Naive thymus-derived CD8-positive, alpha-beta T cell (primary cell): ENCODE data around the gene PPM1G. TPM values are rescaled to one million over a fixed set of nuclear protein-coding genes. Genes with fewer than 3 reads are reported as not detected.

ENCODE experiments used
- ATAC-seq, 2 donors: fragments of 150-1000 bp; cut with Tn5 transposase in 1 of 2; sonication (Bioruptor Pico), chemical (Tn5 transposase) in 1 of 2; 1 replicate in 1 of 2; 2 replicates in 1 of 2; pipeline ENCODE4 v1.10.0; 2021; ENCODE audit warnings: mild to moderate bottlenecking in 2 of 2, moderate library complexity in 2 of 2
- POLR2A ChIA-PET: fragments of 350-600 bp; sonication (Branson Sonifier 250); formaldehyde crosslinking; loops from one replicate; lab custom pipeline; 2021; ENCODE audit warnings: antibody characterized with exemption; lab: Charles Lee
- DNase-seq, 10 donors: peaks; one replicate each; pipeline versions ENCODE4 v3.0.0 to v3.0.0-alpha.2; 2020 to 2022
- H3K27ac Mint-ChIP-seq, 10 donors: one replicate each; pipeline ENCODE4 v1.8.0; 2020 to 2022; ENCODE audit warnings: mild to moderate bottlenecking in 10 of 10, mixed read lengths in 10 of 10, moderate library complexity in 4 of 10, inconsistent platforms in 1 of 10
- H3K27me3 Mint-ChIP-seq, 5 donors: one replicate each; pipeline ENCODE4 v1.8.0; 2021 to 2022; ENCODE audit warnings: mixed read lengths in 5 of 5
- H3K36me3 Mint-ChIP-seq, 3 donors: one replicate each; pipeline ENCODE4 v1.8.0; 2020 to 2022; ENCODE audit warnings: mixed read lengths in 3 of 3, mild to moderate bottlenecking in 2 of 3, inconsistent platforms in 1 of 3
- H3K4me1 Mint-ChIP-seq, 4 donors: one replicate each; pipeline ENCODE4 v1.8.0; 2021 to 2022; ENCODE audit warnings: mixed read lengths in 4 of 4
- H3K4me3 Mint-ChIP-seq, 10 donors: one replicate each; pipeline ENCODE4 v1.8.0; 2020 to 2022; ENCODE audit warnings: mild to moderate bottlenecking in 10 of 10, mixed read lengths in 10 of 10, moderate library complexity in 6 of 10, inconsistent platforms in 1 of 10
- H3K9me3 Mint-ChIP-seq, 9 donors: one replicate each; pipeline ENCODE4 v1.8.0; 2020 to 2022; ENCODE audit warnings: mixed read lengths in 9 of 9, mild to moderate bottlenecking in 3 of 9, inconsistent platforms in 1 of 9, moderate library complexity in 1 of 9
- polyA plus RNA-seq, 3 donors: library from polyadenylated mRNA; unstranded; fragments of 300-500 nt; fragmentation: Illumina TruSeq; gene quantifications; one replicate each; pipeline ENCODE4 v1.2.3, GENCODE V29; 2021
- total RNA-seq, 8 experiments: library from RNA in 2 of 8; stranded (reverse) in 2 of 8; gene quantifications; one replicate each; pipeline ENCODE4 v1.2.3 and lab custom pipeline; 2021 to 2026

The PPM1G gene
- total and polyA plus RNA-seq, 5 experiments from 2014 or later: 46.3 to 85.2 (median 57.1) TPM

DNA sequence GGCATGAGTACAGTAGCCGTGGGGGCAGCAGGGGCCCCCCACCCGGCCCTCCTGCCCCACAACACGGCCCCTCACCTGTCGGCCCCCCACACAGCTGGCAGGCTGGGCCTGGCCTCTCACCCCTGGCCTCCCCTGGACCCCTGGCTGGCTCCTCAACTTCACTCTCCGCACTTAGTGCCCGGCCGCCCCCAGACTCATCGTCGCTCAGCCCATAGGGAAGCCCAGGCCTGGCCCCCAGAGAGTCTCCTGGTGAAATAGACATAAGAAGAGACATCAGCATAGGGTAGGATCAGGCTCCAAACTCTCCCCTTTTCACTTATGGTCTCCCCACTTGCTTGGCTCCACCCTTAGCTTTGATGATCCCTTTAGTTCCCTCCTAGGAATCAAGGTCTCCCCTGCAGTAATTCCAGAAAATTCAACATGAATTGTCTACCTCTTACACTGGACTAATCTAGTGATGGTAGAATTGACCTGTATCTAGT is 30.5 kb downstream of the PPM1G start:
- no peaks in the 10 kb centered on the region for H3K27me3 Mint-ChIP-seq
- POLR2A ChIA-PET: interaction anchor here (0.6 to 3.4 kb wide), 8 partner anchors 9 to 245 kb away, joined by 3 to 71 read pairs (median 14); partner anchors contain the start of genes EIF2B4, GTF3C2, MPV17 and NRBP1
- H3K4me1 Mint-ChIP-seq: peaks cover 17 to 48% (median 30%) of the 10 kb centered on the region in 4 donors
- peak overlapping the region in 6 of 10 donors; percentile 38 to 95 (median 90) for H3K4me3 Mint-ChIP-seq
- peak overlapping the region; percentile 12 to 97 (median 92) for H3K27ac Mint-ChIP-seq
- no peaks in the 10 kb centered on the region for H3K9me3 Mint-ChIP-seq
- no peak for DNase-seq
- peaks cover 0 to 54% (median 12%) of the 10 kb centered on the region in 3 donors for H3K36me3 Mint-ChIP-seq
- no peak for ATAC-seq

DNA sequence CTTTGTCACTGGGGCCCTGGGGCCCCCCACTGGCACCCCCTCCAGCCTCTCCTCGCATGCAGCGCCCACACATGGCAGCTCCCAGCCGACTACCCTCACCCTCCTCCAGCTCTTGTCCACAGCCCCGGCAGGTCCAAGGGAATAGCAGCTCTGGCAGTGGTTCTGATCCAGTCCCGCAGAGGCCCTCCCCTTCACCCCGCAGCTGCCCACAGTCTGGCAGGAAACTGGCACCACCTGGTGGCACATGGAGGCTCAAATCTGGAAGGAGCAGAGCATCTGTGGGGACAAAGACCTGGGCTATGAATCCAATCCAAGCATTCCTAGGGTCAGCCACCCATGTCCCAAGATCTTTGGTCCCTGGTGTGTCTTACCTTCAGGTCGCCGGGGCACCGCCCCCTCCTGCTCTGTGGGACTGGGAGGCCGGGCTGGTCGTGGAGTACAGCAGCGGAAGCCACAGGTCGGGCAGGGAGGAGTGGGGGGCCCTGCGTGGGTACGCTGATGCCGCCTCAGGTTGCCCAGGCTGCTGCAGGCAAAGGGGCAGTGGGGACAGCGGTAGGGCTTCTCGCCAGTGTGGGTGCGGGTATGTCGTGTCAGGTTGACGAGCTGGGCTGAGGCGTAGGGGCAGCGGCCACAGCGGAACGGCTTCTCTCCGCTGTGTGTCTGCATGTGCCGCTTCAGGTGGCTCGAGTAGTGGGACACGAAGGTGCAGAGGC is 31.1 kb downstream of the PPM1G start:
- peak overlapping the region in 4 of 10 donors; percentile 38 to 86 (median 56) for H3K27ac Mint-ChIP-seq
- no peak for ATAC-seq
- POLR2A ChIA-PET: interaction anchor here (0.6 to 2.6 kb wide), 4 partner anchors 13 to 55 kb away, joined by 3 to 14 read pairs (median 4); partner anchors contain the start of gene MPV17
- no peak for DNase-seq
- H3K4me3 Mint-ChIP-seq: peak overlapping the region in 2 of 10 donors; percentile 26 to 63
- no peaks in the 10 kb centered on the region for H3K27me3 Mint-ChIP-seq
- H3K36me3 Mint-ChIP-seq: peaks cover 0 to 54% (median 12%) of the 10 kb centered on the region in 3 donors
- H3K9me3 Mint-ChIP-seq: no peaks in the 10 kb centered on the region
- peaks cover 16 to 48% (median 34%) of the 10 kb centered on the region in 4 donors for H3K4me1 Mint-ChIP-seq

DNA sequence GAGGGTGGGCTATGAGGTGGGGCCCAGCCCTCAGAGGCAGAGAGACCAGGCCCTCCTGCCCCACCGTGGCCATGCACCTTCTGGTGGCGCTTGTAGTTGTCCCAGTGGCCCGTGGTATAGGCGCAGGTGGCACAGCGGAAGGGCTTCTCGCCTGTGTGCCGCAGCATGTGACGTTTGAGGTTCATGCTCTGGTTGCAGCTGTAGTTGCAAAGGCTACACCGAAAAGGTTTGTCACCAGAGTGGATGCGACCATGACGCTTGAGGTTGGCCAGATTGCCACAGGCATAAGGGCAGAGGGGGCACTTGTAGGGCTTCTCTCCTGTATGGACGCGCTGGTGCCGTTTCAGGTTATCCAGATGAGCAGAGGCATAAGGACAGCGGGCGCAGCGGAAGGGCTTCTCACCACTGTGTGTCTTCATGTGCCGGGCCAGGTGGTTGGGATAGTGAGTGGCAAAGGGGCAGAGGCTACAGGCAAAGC is 31.7 kb downstream of the PPM1G start:
- H3K27me3 Mint-ChIP-seq: no peaks in the 10 kb centered on the region
- H3K36me3 Mint-ChIP-seq: peaks cover 0 to 58% (median 15%) of the 10 kb centered on the region in 3 donors
- H3K27ac Mint-ChIP-seq: peak overlapping the region in 5 of 10 donors; percentile 41 to 77 (median 63)
- H3K4me3 Mint-ChIP-seq: peak overlapping the region in 3 of 10 donors; percentile 45 to 74 (median 59)
- peaks cover 19 to 53% (median 38%) of the 10 kb centered on the region in 4 donors for H3K4me1 Mint-ChIP-seq
- H3K9me3 Mint-ChIP-seq: no peaks in the 10 kb centered on the region
- POLR2A ChIA-PET: interaction anchor here (1.1 kb wide), 1 partner anchor 52 kb away, joined by 3 read pairs; no protein-coding TSS in a partner anchor
- DNase-seq: no peak
- no peak for ATAC-seq

DNA sequence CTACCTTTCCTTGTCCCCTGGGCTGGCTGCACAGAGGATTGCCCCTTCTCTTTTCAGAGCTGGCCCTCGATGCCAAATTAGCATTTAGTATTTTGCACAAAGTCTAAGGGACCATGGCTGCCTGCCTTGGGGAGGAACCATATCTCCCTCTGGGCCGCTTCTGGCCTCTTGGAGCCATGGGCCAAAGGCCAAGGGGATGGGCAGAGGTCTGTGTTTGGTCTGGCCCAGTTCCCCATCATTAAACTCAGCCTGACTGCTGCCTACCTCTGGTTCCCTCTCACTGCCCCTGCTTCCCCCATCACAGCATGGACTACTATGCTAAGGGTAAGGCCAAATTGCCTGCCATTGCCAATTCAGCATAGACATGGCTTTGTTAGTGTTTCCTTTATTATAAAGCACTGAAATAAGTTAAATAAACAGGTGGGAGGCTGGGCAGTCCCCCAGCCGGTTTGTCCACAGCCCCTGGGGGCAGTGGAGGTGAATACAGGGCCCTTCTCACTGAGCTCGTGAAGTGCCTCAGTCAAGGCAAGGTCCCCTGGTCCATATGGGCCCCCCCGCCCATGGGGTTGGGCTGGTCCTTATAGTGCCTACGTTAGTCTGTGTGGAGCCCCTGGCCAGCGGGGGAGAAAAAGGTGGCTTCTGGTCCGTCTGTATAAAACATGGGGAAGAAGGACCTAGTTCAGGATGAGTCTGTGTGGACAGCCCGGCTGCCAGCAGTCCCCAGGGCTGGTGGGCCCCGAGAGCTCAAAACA is 32.3 kb downstream of the PPM1G start:
- H3K27me3 Mint-ChIP-seq: no peaks in the 10 kb centered on the region

DNA sequence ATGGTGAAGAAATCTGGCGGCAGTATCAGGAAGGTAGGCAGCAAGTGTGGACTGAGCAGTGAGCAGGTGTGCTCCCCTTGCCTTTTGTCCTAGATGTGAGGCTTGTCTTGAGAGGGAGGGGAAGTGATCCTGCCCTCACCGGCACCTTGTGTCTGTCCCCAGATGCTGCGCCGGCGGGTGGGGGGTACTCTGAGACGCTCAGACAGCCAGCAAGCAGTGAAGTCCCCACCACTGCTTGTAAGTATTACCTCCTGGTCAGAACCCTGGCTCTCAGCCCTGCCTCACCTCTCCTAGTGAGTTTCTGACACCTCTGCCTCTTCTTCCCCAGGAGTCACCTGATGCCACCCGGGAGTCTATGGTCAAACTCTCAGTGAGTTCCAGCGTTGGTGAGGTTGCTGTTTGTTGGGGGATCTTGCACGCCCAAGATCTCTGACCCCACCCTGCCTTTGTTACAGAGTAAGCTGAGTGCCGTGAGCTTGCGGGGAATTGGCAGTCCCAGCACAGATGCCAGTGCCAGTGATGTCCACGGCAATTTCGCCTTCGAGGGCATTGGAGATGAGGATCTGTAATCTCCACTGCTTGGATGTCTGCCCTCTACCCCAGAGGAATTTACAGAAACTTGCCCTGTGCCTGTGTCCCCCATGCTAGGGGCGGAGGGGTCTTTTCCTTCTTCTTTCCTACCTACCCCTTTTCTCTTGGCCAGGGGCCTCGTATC is 33.1 kb downstream of the PPM1G start:
- no peak overlapping the region for H3K4me3 Mint-ChIP-seq
- ATAC-seq (no peak), DNase-seq (no peak)
- peaks cover 27 to 61% (median 47%) of the 10 kb centered on the region in 4 donors for H3K4me1 Mint-ChIP-seq
- POLR2A ChIA-PET: interaction anchor here (1.8 kb wide), 1 partner anchor 52 kb away, joined by 4 read pairs; the partner anchor contains the start of gene NRBP1
- H3K27ac Mint-ChIP-seq: peak overlapping the region in 2 of 10 donors; percentile 50 to 70
- H3K9me3 Mint-ChIP-seq: no peaks in the 10 kb centered on the region
- peaks cover 0 to 56% (median 15%) of the 10 kb centered on the region in 3 donors for H3K36me3 Mint-ChIP-seq
- no peaks in the 10 kb centered on the region for H3K27me3 Mint-ChIP-seq

More for the DNA sequence above, 32.3 kb downstream of the PPM1G start:
- ATAC-seq: no peak
- H3K36me3 Mint-ChIP-seq: peaks cover 0 to 61% (median 15%) of the 10 kb centered on the region in 3 donors
- DNase-seq: no peak
- peaks cover 23 to 59% (median 44%) of the 10 kb centered on the region in 4 donors for H3K4me1 Mint-ChIP-seq
- H3K9me3 Mint-ChIP-seq: no peaks in the 10 kb centered on the region
- H3K27ac Mint-ChIP-seq: peak overlapping the region in 1 of 10 donors; percentile 70
- POLR2A ChIA-PET: interaction anchor here (1.1 kb wide), 1 partner anchor 52 kb away, joined by 3 read pairs; no protein-coding TSS in a partner anchor
- peak overlapping the region in 2 of 10 donors; percentile 18 to 74 for H3K4me3 Mint-ChIP-seq

DNA sequence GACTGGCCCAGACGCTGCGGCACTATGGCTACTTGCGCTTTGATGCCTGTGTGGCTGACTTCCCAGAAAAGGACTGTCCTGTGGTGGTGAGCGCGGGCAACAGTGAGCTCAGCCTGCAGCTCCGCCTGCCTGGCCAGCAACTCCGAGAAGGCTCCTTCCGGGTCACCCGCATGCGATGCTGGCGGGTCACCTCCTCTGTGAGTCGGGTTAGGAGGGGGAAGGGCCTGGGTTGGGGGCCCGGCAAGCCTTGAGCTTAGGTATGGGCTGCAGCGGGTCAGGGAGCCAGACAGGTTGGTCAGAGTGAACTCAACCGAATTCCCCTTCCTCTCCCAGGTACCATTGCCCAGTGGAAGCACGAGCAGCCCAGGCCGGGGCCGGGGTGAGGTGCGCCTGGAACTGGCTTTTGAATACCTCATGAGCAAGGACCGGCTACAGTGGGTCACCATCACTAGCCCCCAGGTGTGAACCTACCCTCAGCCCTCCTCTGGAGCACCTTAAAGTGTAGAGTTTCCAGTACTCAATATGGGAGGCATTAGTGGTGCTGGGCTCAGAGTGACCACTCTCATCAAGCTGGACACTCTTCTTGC is 33.8 kb downstream of the PPM1G start:
- no peaks in the 10 kb centered on the region for H3K27me3 Mint-ChIP-seq
- no peaks in the 10 kb centered on the region for H3K9me3 Mint-ChIP-seq
- no peak for DNase-seq
- H3K36me3 Mint-ChIP-seq: peaks cover under 1 to 56% (median 15%) of the 10 kb centered on the region in 3 donors
- POLR2A ChIA-PET: interaction anchor here (1.8 kb wide), 1 partner anchor 53 kb away, joined by 4 read pairs; the partner anchor contains the start of gene NRBP1
- no peak for ATAC-seq
- H3K27ac Mint-ChIP-seq: peak overlapping the region in 2 of 10 donors; percentile 50 to 56
- H3K4me3 Mint-ChIP-seq: peak overlapping the region in 1 of 10 donors; percentile 41
- peaks cover 25 to 59% (median 44%) of the 10 kb centered on the region in 4 donors for H3K4me1 Mint-ChIP-seq

DNA sequence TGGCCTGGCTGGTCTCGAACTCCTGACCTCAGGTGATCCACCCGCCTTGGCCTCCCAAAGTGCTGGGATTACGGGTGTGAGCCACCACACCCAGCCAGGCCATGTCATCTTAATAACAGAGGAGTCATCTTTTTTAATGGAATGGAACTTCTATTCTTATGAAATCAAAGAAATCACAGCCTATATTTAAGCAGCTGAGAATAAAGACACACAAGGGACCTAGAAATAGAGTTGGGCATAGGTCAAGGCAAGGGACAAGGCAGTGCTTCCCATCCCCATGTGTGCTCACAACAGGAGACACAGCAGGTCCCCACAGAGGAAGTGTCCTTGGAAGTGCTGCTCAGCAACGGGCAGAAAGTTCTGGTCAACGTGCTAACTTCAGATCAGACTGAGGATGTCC is 35.8 kb downstream of the PPM1G start:
- Mint-ChIP-seq H3K4me1 (peaks cover 30 to 56% (median 42%) of the 10 kb centered on the region in 4 donors), H3K27me3 (no peaks in the 10 kb centered on the region), H3K36me3 (peaks cover 4 to 58% (median 15%) of the 10 kb centered on the region in 3 donors), H3K27ac (peak overlapping the region in 2 of 10 donors; percentile 57 to 58), H3K9me3 (no peaks in the 10 kb centered on the region), H3K4me3 (peak overlapping the region in 2 of 10 donors; percentile 18 to 41)
- DNase-seq (no peak), ATAC-seq (no peak)
- POLR2A ChIA-PET: interaction anchor here (1.4 to 1.9 kb wide), 2 partner anchors 36 to 55 kb away, joined by 6 to 7 read pairs; partner anchors contain the start of genes NRBP1 and PPM1G

DNA sequence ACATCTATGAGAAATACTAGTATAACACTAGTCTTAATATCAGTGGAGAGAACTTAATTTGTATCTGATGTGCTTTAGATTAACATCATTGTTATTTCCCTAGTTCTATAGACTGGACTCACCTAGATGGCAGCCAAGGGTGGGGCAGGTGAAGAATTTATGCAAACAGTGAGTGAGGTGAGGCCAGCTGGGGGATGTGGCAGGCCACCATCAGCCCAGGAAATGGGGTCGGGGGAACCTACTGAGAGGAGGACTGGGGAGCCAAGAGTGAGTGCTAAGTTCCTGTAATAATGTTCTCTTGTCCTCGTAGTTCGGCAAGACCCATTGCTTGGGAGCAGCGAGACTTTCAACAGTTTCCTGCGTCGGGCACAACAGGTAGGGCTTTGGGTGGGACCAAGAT is 36.5 kb downstream of the PPM1G start:
- Mint-ChIP-seq H3K4me3 (peak overlapping the region in 6 of 10 donors; percentile 51 to 84 (median 55)), H3K27ac (peak overlapping the region in 9 of 10 donors; percentile 7 to 95 (median 57)), H3K36me3 (peaks cover 4 to 62% (median 15%) of the 10 kb centered on the region in 3 donors), H3K4me1 (peaks cover 31 to 53% (median 43%) of the 10 kb centered on the region in 4 donors), H3K9me3 (no peaks in the 10 kb centered on the region), H3K27me3 (no peaks in the 10 kb centered on the region)
- POLR2A ChIA-PET: interaction anchor here (0.5 to 5.6 kb wide), 6 partner anchors 8 to 189 kb away, joined by 3 to 71 read pairs (median 18); partner anchors contain the start of genes GTF3C2, MPV17, NRBP1 and ZNF513
- DNase-seq (no peak), ATAC-seq (no peak)

DNA sequence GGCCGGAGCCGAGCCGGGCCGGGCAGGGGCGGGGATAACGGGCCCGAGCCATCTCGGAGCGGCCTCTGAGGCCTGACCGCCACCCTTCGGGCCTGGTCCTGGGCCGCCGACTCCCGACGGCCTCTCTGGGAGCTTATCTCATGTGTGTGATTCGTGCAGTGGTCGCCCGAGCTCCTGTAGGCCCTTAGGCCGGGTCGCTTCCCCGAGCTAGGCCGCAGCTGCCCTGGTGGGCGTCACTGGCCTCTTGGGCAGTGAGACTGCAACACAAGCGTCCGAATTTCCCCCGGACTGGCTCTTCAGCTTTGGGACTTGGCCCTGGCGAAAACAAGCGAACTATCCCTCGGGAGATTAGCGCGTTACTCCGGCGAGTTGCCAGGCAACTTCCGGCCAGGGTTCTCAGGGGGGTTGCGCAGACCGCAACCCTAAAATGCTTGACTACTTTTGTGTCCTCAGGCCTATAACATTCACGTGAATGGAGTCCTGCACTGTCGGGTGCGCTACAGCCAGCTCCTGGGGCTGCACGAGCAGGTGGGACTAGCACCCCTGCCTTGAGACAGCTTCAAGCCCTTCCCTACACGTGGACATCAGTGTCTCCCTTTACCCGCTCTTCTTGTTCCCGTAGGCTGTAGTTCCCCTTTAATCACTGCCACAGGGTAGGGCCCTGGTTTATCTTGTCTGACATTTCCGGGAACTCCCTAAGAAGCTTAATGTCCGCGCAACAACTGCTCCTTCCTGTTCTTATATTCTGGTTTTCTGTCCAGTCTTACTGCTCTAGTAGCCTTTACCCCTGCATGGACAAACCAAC is 38.4 kb downstream of the PPM1G start:
- peak overlapping the region; percentile 88 to 99 (median 96) for H3K27ac Mint-ChIP-seq
- H3K4me1 Mint-ChIP-seq: peaks cover 27 to 43% (median 43%) of the 10 kb centered on the region in 4 donors
- POLR2A ChIA-PET: interaction anchor here (0.7 to 5.6 kb wide), 9 partner anchors 9 to 292 kb away, joined by 3 to 71 read pairs (median 5); partner anchors contain the start of genes GTF3C2, KHK, MPV17 and NRBP1
- ATAC-seq (peak; percentile 3 to 12), DNase-seq (peak in 7 of 10 donors; percentile 16 to 67 (median 33))
- peaks cover 4 to 65% (median 22%) of the 10 kb centered on the region in 3 donors for H3K36me3 Mint-ChIP-seq
- peak overlapping the region; percentile 84 to 100 (median 96) for H3K4me3 Mint-ChIP-seq
- no peaks in the 10 kb centered on the region for H3K27me3 Mint-ChIP-seq
- no peaks in the 10 kb centered on the region for H3K9me3 Mint-ChIP-seq
